ENCODE measurements around the gene GLRX5. TPM values are rescaled to one million over a fixed set of nuclear protein-coding genes. Genes with fewer than 3 reads are reported as not detected.

The GLRX5 gene
- total RNA-seq, 1 experiment from 2014 or later: 62.2 TPM

- DNase-seq: no peak
- no peaks in the 10 kb centered on the region for H3K36me3 Mint-ChIP-seq (ENCODE audit: insufficient read depth in 1 of 3, low read depth in 3 of 3)
- no peaks in the 10 kb centered on the region for H3K4me1 ChIP-seq (ENCODE audit: insufficient read depth, low read length)
- H3K4me1 Mint-ChIP-seq: peaks cover 13 to 28% of the 10 kb centered on the region in 2 experiments
- no peaks in the 10 kb centered on the region for H3K9me3 ChIP-seq (ENCODE audit: control insufficient read depth, low read depth, low read length)
- H3K56ac ChIP-seq (ENCODE audit: insufficient read length, low read depth, low read length): no peak overlapping the region
- H2BK20ac ChIP-seq (ENCODE audit: low read depth, low read length, poor library complexity, severe bottlenecking): no peak overlapping the region
- peaks cover 10% of the 10 kb centered on the region; the same call in 1 of the 2 replicates for H3K27me3 ChIP-seq (ENCODE audit: insufficient read depth, low read length)
- no peaks in the 10 kb centered on the region for H3K9me3 Mint-ChIP-seq
- H3K79me2 ChIP-seq (ENCODE audit: insufficient read depth, low read length): no peaks in the 10 kb centered on the region
- TF ChIP-seq CTCF (conservative IDR thresholded peaks at IDR 0.05): no peak
- H2BK5ac ChIP-seq (ENCODE audit: insufficient read length, low read length): no peak overlapping the region
- H2BK12ac ChIP-seq (ENCODE audit: insufficient read length, low read depth, low read length): no peak overlapping the region
- H3K23me2 ChIP-seq (ENCODE audit: insufficient read length, low read depth, low read length, poor library complexity, severe bottlenecking): peaks cover 6% of the 10 kb centered on the region
- no peak overlapping the region for H3K27ac ChIP-seq (ENCODE audit: insufficient read length, low read depth, low read length)
- no peak overlapping the region for H2BK15ac ChIP-seq (ENCODE audit: low read depth, low read length)
- H3K14ac ChIP-seq (ENCODE audit: insufficient read depth, low read length): no peak overlapping the region
- H3K27me3 Mint-ChIP-seq (ENCODE audit: low read depth): peaks cover 55% of the 10 kb centered on the region
- H4K20me1 ChIP-seq (ENCODE audit: control insufficient read depth, insufficient read depth, insufficient read length): no peaks in the 10 kb centered on the region
- H2BK120ac ChIP-seq (ENCODE audit: low read depth, low read length, poor library complexity, severe bottlenecking): no peak overlapping the region
- H3K23ac ChIP-seq (ENCODE audit: insufficient read length, low read depth, low read length): no peak overlapping the region
- H3K4me3 Mint-ChIP-seq: no peak overlapping the region
- H2AK5ac ChIP-seq (ENCODE audit: insufficient read length, low read length): no peak overlapping the region
- H3T11ph ChIP-seq (ENCODE audit: low read length): no peak overlapping the region
- no peak overlapping the region for H4K5ac ChIP-seq (ENCODE audit: insufficient read length, low read depth, low read length)
- H3K18ac ChIP-seq (ENCODE audit: insufficient read length, low read depth, low read length): no peak overlapping the region
- no peak overlapping the region for H3K9ac ChIP-seq (ENCODE audit: extremely low read depth, insufficient read length, low read length)
- H4K91ac ChIP-seq (ENCODE audit: insufficient read length, low read depth, low read length): no peak overlapping the region
- H4K8ac ChIP-seq (replicated peaks; ENCODE audit: insufficient read length, low read depth, low read length): no peak overlapping the region
- no peak overlapping the region for H3K4ac ChIP-seq (ENCODE audit: low read depth, low read length)
- no CpG with 5 or more reads among the region's 6 CpGs for WGBS (ENCODE audit: extremely low coverage, insufficient read length, low lambda C conversion rate)
- no peak overlapping the region for H2AFZ ChIP-seq (ENCODE audit: low read length)
- no peak overlapping the region for H3K27ac Mint-ChIP-seq
- H3K79me1 ChIP-seq (ENCODE audit: insufficient read depth, low read depth, low read length, poor library complexity, severe bottlenecking): no peaks in the 10 kb centered on the region
- H3K4me2 ChIP-seq (ENCODE audit: insufficient read depth, insufficient read length, low read length): no peak overlapping the region
These were observed 15.2 kb upstream of the GLRX5 start for GRCh38 chr14:95519699-95520098.
